Occipital lobe (tissue), 2 donors: ENCODE data around the gene ANXA5. TPM values are rescaled to one million over a fixed set of nuclear protein-coding genes. Genes with fewer than 3 reads are reported as not detected.

Source experiments
- DNase-seq: peaks from one replicate; lab custom pipeline; 2025; lab: John Stamatoyannopoulos, UW
- total RNA-seq: library from RNA; depleted of rRNA; stranded (reverse); fragments of >200 nt; gene quantifications from one replicate; pipeline ENCODE4 v1.2.3, GENCODE V29; 2014

The ANXA5 gene
- total RNA-seq, 1 donor from 2014 or later, result 41.0 TPM

DNA sequence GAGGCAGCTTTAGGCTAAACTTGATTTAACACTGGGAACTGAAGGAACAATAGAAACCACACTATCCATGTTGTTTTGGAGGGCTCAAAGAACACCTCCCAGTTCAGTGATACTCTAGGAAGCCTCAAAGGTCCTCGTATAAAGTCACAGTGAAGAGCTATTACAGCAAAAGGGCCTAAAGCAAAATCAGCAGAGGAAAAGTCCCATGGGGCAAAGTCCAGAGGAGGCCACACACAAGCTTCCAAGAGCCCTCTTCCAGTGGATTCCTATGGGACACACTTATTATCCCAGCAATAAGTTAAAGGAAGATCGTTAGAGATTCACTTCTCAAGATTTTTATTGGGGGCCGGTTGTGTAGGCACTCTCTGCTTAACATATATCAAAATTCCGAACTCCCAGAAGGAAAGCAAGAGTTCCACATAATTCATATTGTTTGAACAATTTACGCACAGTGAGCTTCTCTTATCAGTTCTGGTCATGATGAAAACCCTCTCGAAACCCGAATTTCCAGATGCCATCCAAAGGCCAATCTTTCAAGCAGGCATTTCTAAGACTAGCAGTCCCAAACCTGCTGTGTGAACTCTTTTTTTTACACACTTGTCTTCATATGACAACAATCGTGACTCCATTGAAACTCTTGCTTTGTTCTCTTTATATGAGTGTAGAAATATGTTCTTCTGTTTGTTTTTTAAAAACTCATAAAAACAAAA is 53.7 kb downstream of the ANXA5 start:
- DNase-seq, result no peak

GRCh38 chr4:121642292-121642691 is 54.5 kb downstream of the ANXA5 start:
- no peak for DNase-seq

DNA sequence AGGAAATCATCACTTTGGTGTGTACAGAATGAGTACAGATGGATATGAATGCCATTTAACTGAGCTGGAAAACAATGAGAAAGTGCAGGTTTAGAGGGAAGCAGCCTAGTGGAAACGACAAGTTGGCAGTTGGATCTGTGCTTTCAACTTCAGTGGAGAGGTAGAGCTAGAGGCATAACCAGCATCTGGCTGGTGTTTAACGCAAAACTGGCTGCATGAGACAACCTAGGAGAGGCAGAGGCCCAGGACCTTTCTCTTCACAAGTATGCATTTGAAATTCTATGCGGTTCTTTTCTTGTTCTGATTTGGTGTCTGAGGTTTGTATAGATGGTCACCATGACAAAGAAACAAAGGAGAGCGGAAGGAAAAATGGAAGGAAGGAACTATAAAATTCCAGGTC is 63.1 kb downstream of the ANXA5 start:
- no peak for DNase-seq

GRCh38 chr4:121632636-121633035 is 64.1 kb downstream of the ANXA5 start:
- DNase-seq, result no peak

Other genes with a start within 250 kb of the ANXA5 start
- 0.94 TPM for gene SMIM43, start 68.2 kb upstream of the ANXA5 start, total RNA-seq
- 29.3 TPM for gene EXOSC9, start 104.3 kb upstream of the ANXA5 start, total RNA-seq
- gene CCNA2, start 126.9 kb upstream of the ANXA5 start, total RNA-seq, result 8.0 TPM
- 50.5 TPM for gene BBS7, start 173.5 kb upstream of the ANXA5 start, total RNA-seq